ENCODE measurements around the gene TBC1D16. TPM values are rescaled to one million over a fixed set of nuclear protein-coding genes. Genes with fewer than 3 reads are reported as not detected.

TBC1D16 gene
- total and polyA plus RNA-seq, 5 experiments from 2014 or later = 0.48 to 3.1 (median 0.89) TPM

DNA sequence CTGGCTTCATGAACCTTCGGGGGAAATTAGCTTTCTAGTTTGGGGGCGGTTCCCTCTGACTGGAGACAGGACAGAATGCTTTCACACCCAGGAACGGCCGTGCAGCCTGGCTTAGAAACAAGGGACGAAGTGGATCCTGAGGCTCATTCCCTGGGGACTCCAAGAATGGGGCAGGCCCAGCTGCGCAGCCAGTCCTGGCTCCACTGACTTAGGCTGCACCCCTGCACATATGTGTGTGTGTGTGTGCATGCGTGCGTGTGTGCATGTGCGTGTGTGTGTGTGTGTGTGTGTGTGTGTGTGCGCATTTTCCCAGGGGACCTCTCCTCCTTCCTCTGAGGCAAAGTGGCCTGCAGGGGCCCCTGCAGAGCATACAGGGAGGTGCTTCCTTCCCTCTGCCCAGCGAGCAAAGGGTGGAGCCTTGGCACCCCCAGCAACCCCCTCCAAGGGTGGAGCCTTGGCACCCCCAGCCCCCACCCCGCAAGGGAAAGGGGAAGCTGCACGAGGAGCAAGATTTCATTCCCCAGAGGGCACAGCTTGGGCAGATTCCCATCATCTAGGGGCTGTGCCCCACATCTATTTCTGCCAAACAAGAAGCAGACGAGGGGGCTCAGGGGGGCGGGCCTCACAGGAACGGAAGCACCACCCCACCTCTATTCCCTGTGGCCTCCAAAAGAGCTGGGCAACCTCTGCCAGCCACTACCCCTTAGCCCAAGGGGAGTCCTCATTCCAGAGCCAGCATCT is 98.9 kb downstream of the TBC1D16 start:
- POLR2A ChIA-PET = no interaction called here
- H3K27me3 Mint-ChIP-seq = peaks cover 0 to 12% (median 3%) of the 10 kb centered on the region in 5 donors
- H3K36me3 Mint-ChIP-seq = no peaks in the 10 kb centered on the region
- H3K9me3 Mint-ChIP-seq = no peaks in the 10 kb centered on the region
- peaks cover 32 to 86% (median 68%) of the 10 kb centered on the region in 4 donors for H3K4me1 Mint-ChIP-seq
- DNase-seq (peak in 3 of 10 donors; percentile 14 to 40 (median 31)), ATAC-seq (peak in 1 of 2 donors; percentile 41)
- H3K4me3 Mint-ChIP-seq = peak overlapping the region in 6 of 10 donors; percentile 75 to 85 (median 80)
- H3K27ac Mint-ChIP-seq = peak overlapping the region in 6 of 10 donors; percentile 90 to 97 (median 94)

DNA sequence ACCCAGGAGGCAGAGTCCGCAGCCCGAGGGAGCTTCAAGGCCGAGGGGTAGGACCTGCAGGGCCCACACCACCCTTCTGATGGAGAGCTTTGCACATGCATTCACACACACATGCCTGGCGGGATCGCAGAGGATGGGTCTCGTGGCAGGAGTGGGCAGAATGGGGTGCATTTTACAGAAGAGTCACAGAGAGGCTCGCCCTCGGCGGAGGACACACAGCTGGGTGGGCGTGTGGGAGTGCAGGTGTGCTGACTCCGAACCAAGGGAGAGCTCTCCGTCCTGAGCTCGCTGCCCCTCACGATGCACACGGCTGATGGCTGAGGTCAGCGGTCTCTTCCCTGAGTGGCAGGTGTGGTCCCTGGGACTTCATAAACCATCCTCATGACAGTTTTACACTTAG is 99.6 kb downstream of the TBC1D16 start:
- POLR2A ChIA-PET = no interaction called here
- Mint-ChIP-seq H3K9me3 (no peaks in the 10 kb centered on the region), H3K36me3 (no peaks in the 10 kb centered on the region), H3K4me1 (peaks cover 32 to 93% (median 69%) of the 10 kb centered on the region in 4 donors), H3K27me3 (peaks cover 0 to 16% (median 3%) of the 10 kb centered on the region in 5 donors), H3K27ac (peak overlapping the region in 6 of 10 donors; percentile 76 to 97 (median 91)), H3K4me3 (peak overlapping the region in 6 of 10 donors; percentile 75 to 85 (median 80))
- no peak for DNase-seq
- no peak for ATAC-seq

DNA sequence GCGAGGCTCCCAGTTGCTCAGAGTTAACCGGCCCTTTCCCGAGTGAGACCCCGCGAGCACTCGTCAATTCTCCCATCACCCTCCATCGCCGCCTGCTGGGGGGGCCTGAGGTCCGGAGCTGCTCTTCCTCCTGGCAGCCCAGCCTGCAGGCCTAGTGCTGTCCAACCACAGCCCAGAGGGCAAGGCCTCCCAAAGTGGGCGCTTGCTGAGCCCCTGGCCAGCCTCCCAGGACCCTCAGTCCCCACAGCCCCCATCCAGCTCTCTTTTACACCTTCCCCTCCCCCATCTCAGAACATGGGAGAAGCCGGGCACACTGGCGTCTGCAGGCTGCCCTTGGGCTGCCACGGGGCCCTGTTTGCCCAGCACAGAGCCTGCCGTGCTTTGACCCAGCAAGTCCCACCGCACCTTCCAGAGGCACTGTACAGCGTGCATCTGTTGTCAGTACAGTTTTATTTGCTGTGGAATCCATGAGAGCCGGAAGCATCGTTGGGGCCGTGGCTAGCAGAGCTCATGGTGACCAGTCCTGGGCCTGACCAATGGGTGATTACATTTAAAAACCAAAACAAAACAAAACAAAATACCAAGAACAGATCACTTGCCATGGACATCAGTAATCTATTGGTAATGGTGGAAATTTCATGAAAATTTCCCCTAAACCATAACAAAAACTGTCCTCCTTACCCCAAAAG is 100.3 kb downstream of the TBC1D16 start:
- peaks cover 29 to 93% (median 69%) of the 10 kb centered on the region in 4 donors for H3K4me1 Mint-ChIP-seq
- POLR2A ChIA-PET = no interaction called here
- peaks cover 0 to 19% (median 3%) of the 10 kb centered on the region in 5 donors for H3K27me3 Mint-ChIP-seq
- H3K27ac Mint-ChIP-seq = peak overlapping the region in 6 of 10 donors; percentile 40 to 97 (median 85)
- ATAC-seq = no peak
- H3K9me3 Mint-ChIP-seq = no peaks in the 10 kb centered on the region
- no peak for DNase-seq
- peak overlapping the region in 3 of 10 donors; percentile 47 to 82 (median 75) for H3K4me3 Mint-ChIP-seq
- H3K36me3 Mint-ChIP-seq = no peaks in the 10 kb centered on the region

DNA sequence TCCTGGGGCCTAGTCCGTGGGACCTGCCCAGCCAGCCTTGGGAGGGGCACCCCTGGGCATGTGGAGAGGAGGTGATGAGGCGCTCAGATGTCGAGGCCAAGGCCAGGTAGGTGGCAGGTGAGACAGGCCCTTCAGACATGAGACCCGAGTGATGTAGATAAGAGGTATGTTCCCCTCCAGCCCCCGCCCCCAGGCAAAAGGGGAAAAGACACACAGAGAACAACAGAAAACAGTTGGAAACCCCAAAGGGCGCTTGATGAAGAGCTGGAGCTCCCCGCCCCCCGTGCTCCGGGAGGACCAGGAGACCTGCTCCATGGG is 101.1 kb downstream of the TBC1D16 start:
- peaks cover 0 to 19% (median 3%) of the 10 kb centered on the region in 5 donors for H3K27me3 Mint-ChIP-seq
- POLR2A ChIA-PET = no interaction called here
- no peak for DNase-seq
- H3K27ac Mint-ChIP-seq = peak overlapping the region in 4 of 10 donors; percentile 1 to 90 (median 64)
- H3K4me1 Mint-ChIP-seq = peaks cover 29 to 86% (median 67%) of the 10 kb centered on the region in 4 donors
- no peak for ATAC-seq
- H3K9me3 Mint-ChIP-seq = no peaks in the 10 kb centered on the region
- peak overlapping the region in 2 of 10 donors; percentile 39 to 40 for H3K4me3 Mint-ChIP-seq
- no peaks in the 10 kb centered on the region for H3K36me3 Mint-ChIP-seq

DNA sequence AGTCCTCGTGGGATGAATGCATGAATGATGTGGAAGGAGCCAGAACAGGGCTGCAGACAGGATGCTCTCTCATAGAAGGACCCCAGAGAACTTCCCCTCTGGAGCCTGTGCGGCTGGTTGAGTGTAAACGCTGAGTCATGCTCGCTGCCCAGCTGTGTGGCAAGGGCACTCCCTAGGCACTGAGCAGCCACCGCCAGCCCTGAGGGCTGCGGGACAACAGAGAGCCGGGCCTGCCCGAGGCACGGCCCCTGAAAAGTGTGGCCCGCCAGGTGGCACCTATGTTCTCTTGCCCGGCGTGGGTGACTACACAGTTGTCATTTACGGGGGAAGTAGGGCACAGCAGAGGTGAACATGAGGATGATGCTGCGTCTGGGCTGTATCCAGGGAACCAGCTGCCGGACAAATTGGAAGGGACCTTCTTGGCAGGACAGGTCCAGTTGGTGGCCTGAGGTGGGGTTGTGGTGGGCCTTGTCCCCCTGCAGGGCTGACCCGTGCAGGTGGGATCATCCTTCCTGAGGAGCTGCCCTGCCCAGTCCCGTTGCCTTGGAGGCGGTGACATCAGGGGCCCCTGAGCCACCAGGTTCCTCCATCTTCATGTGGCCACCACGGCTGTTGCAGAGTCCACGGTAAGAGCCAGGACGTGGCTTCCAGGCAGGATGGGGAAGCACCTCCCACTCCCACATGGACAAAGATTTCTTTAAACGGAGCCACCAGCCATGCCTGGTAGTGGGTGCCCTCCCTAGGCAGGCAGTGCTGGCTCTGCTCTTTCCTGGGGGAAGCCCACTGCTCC is 101.6 kb downstream of the TBC1D16 start:
- POLR2A ChIA-PET = no interaction called here
- Mint-ChIP-seq H3K9me3 (no peaks in the 10 kb centered on the region), H3K4me1 (peaks cover 29 to 80% (median 67%) of the 10 kb centered on the region in 4 donors), H3K27me3 (peaks cover under 1 to 22% (median 3%) of the 10 kb centered on the region in 5 donors), H3K4me3 (peak overlapping the region in 5 of 10 donors; percentile 28 to 58 (median 40)), H3K27ac (peak overlapping the region in 6 of 10 donors; percentile 38 to 90 (median 64)), H3K36me3 (no peaks in the 10 kb centered on the region)
- DNase-seq = peak in 1 of 10 donors; percentile 37
- peak in 1 of 2 donors; percentile 8 for ATAC-seq

DNA sequence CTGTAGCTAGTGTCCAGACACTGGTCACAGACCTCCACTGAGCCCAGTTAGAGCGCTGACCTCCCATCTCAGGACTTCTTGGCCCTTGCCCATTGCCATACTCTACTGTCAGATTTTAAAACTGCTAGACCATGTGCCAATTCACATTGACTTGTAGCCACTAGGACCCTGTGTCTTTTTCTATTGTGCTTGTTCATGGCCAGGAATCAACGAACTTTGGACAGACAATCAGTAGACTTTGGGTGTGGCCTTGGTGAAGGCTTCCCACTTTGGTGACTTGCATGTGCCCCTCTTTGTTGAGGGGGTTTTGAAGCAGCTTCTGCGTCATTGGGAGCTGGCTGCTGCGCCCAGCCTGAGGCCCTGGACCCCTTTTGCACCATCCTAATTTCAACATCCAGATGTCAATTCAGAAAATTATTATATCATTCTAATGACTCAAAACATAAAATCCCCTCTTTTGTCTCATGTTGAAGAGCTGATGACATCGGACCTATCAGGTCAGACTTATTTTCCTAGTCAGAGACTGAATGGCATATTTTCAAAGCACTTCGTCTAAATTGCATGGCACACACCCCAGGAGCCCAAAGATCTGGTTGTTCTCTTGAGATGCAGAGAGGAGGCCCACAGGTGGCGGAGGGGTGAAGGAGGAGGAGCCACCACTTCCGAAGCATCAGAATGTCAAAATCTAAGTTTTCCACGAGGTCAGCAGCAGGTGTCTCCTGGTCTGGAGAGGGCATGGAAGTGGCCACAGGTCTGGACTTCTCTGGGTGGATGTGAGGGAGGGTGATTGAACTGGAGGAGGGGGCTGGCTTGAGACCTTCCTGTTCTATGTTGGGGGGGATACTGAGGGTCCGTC is 103.0 kb downstream of the TBC1D16 start:
- H3K4me1 Mint-ChIP-seq = peaks cover 35 to 76% (median 65%) of the 10 kb centered on the region in 4 donors
- peak overlapping the region in 4 of 10 donors; percentile 12 to 59 (median 50) for H3K4me3 Mint-ChIP-seq
- no peaks in the 10 kb centered on the region for H3K36me3 Mint-ChIP-seq
- ATAC-seq (no peak), DNase-seq (no peak)
- peaks cover 2 to 35% (median 8%) of the 10 kb centered on the region in 5 donors for H3K27me3 Mint-ChIP-seq
- H3K27ac Mint-ChIP-seq = peak overlapping the region in 3 of 10 donors; percentile 20 to 90 (median 75)
- H3K9me3 Mint-ChIP-seq = no peaks in the 10 kb centered on the region
- POLR2A ChIA-PET = no interaction called here

DNA sequence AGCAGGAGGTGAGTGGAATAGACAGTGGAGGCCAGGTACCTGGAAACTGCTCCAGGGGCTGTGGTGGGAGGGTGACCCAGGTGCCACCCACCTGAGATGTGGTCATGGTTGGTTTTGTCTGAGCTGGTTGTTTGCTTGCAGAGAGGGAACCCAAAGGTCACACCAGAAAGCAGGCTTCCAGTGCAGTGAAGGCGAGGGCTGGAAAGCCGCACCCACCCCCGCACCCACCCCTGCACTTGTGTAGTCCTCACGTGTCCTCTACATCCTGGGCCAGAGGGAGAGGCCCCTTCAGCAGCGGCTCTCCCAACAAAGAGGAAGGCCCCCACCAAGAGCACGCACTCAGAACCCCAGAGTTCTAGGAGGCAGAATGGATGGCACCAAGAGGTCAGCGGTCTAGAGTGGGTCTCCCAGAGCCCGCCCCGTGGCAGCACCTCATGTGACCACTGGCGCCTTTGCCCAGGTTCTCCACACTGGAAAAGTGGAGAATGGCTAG is 103.8 kb downstream of the TBC1D16 start:
- ATAC-seq (no peak), DNase-seq (no peak)
- Mint-ChIP-seq H3K9me3 (no peaks in the 10 kb centered on the region), H3K4me3 (no peak overlapping the region), H3K27ac (peak overlapping the region in 2 of 10 donors; percentile 9 to 75), H3K4me1 (peaks cover 31 to 76% (median 64%) of the 10 kb centered on the region in 4 donors), H3K27me3 (peaks cover 2 to 35% (median 8%) of the 10 kb centered on the region in 5 donors), H3K36me3 (no peaks in the 10 kb centered on the region)
- POLR2A ChIA-PET = interaction anchor here (0.6 kb wide), 1 partner anchor 174 kb away, joined by 5 read pairs; no protein-coding TSS in a partner anchor

DNA sequence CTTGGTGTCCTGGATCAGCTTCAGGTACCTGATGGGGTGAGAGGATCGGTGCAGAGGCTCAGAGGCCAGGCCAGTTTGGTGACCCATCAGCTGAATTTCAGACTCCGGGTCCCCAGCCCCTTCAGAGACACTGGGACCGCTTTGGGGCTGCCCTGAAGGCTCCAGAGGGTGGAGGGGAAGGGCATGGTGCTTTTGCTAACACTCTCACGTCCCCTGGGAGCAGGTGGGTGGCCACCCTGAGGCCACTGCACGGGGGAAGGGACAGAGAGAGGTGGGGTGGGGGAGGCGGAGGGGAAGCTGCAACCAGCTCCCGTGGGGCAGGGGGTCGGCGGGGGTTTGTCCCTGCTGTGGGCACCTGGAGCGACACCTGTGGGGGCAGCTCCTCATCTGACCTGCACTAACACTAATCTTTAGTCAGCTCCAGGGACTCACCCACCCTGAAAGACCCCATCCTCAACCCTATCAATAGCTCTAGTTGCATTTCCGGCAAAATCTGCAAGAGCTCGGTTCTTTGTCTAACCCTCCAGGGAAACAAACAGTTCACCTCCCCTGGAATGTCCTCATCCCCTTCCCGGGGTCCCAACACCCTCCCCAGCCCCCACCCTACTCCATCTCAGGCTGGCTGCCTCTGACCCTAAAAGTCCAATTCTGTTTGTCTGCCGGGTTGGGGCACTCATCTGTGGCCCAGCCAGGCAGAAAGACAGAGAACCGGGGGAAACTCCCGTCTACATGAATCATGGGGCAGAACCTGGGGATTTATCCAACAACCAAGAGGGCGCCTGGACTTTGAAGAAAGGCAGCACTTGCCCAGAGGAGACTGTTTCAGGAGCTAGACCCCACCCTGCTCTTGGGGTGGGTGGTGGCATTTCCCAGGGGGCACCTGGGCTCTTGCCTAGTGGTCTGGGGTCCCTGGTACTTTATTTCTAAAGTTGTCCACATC is 104.5 kb downstream of the TBC1D16 start:
- H3K27me3 Mint-ChIP-seq = peaks cover 2 to 35% (median 8%) of the 10 kb centered on the region in 5 donors
- H3K9me3 Mint-ChIP-seq = no peaks in the 10 kb centered on the region

DNA sequence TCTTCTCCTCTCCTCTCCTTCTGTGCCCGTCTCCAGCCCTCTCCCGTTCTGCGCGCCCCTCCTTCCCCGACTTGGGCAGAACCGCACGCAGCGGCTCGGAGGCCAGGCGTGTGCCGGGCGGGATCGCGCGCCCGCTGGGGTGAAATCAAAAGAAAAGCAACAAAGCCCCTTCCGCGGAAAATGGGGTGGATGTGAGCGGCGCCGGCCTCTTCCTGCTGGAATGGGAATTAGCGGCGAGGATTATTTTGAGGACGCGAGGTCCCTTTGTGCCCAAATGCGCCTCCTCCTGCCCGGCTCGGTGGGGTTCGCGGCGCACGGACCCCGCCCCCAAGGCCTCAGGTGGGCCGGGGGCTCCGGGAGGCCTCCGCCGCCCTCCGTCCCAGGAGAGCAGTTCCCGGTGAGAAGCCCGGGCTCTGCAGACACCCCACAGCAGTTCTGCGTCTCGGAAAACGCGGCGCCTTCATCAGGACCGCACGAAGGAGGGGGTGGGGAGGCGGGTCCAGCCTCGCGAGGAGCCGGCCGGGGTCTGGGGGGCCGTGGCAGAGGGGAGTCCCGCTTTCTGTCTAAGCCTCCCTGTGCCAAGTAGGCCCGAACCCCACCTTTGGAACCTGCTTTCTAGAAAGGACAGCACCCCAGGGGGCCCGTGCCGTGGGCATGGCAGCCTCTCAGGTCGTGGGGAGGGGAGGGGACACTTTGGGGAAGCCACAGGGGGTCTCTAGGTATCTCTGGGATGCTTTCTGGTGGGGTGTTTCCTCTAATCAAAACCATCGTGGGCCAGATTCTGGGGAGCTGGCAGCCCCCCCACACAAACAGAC is 105.4 kb downstream of the TBC1D16 start:
- H3K36me3 Mint-ChIP-seq = no peaks in the 10 kb centered on the region
- H3K27me3 Mint-ChIP-seq = peaks cover 2 to 35% (median 8%) of the 10 kb centered on the region in 5 donors
- H3K9me3 Mint-ChIP-seq = no peaks in the 10 kb centered on the region
- ATAC-seq (no peak), DNase-seq (no peak)
- POLR2A ChIA-PET = no interaction called here
- H3K4me3 Mint-ChIP-seq = peak overlapping the region in 6 of 10 donors; percentile 47 to 75 (median 59)
- peak overlapping the region in 1 of 10 donors; percentile 48 for H3K27ac Mint-ChIP-seq
- peaks cover 25 to 66% (median 50%) of the 10 kb centered on the region in 4 donors for H3K4me1 Mint-ChIP-seq

More for the DNA sequence above, 104.5 kb downstream of the TBC1D16 start:
- DNase-seq (no peak), ATAC-seq (no peak)
- H3K4me1 Mint-ChIP-seq = peaks cover 31 to 71% (median 58%) of the 10 kb centered on the region in 4 donors
- H3K27ac Mint-ChIP-seq = peak overlapping the region in 2 of 10 donors; percentile 9 to 48
- POLR2A ChIA-PET = interaction anchor here (0.6 kb wide), 1 partner anchor 173 kb away, joined by 5 read pairs; no protein-coding TSS in a partner anchor
- peak overlapping the region in 6 of 10 donors; percentile 19 to 64 (median 46) for H3K4me3 Mint-ChIP-seq
- H3K36me3 Mint-ChIP-seq = no peaks in the 10 kb centered on the region

Measured in naive thymus-derived CD8-positive, alpha-beta T cell (primary cell).